Liver (tissue), 9 donors: ENCODE measurements around the gene CDK5RAP2. TPM values are rescaled to one million over a fixed set of nuclear protein-coding genes. Genes with fewer than 3 reads are reported as not detected.
"Not testable (repeated sequence)": the region's sequence is repeated elsewhere in the genome, so short reads cannot be mapped to it uniquely, and the experiment has no call there.

Source experiments
- DNase-seq: peaks from one replicate; pipeline ENCODE4 v3.0.0-alpha.2; 2017; ENCODE audit warnings: low spot score
- H3K27ac ChIP-seq, 2 donors: one replicate each; pipeline ENCODE4 v1.7.0; 2013; ENCODE audit warnings: inconsistent platforms in 2 of 2, low read length in 2 of 2, control low read depth in 1 of 2, low read depth in 1 of 2, mild to moderate bottlenecking in 1 of 2
- H3K27me3 ChIP-seq, 4 donors: one replicate each; pipeline versions ENCODE4 v1.6.1 to v1.7.0; 2013; ENCODE audit warnings: low read length in 3 of 4, inconsistent platforms in 1 of 4, mild to moderate bottlenecking in 1 of 4, moderate library complexity in 1 of 4; ENCODE audit not compliant: control insufficient read depth in 4 of 4, insufficient read depth in 4 of 4
- H3K36me3 ChIP-seq, 4 donors: one replicate each; pipeline versions ENCODE4 v1.6.1 to v1.7.0; 2013; ENCODE audit warnings: low read length in 3 of 4, mild to moderate bottlenecking in 3 of 4, low read depth in 1 of 4, moderate library complexity in 1 of 4; ENCODE audit not compliant: control insufficient read depth in 4 of 4, insufficient read depth in 3 of 4
- H3K4me1 ChIP-seq, 4 donors: one replicate each; pipeline versions ENCODE4 v1.6.1 to v1.7.0; 2013; ENCODE audit warnings: low read length in 3 of 4, mild to moderate bottlenecking in 3 of 4, moderate library complexity in 1 of 4; ENCODE audit not compliant: control insufficient read depth in 4 of 4, insufficient read depth in 4 of 4
- H3K4me3 ChIP-seq, 3 donors: one replicate each; pipeline versions ENCODE4 v1.6.1 to v1.7.0; 2013; ENCODE audit warnings: low read length in 3 of 3, control low read depth in 1 of 3, low read depth in 1 of 3, mild to moderate bottlenecking in 1 of 3
- H3K9ac ChIP-seq, 2 donors: one replicate each; pipeline ENCODE4 v1.7.0; 2013; ENCODE audit warnings: low read length in 2 of 2, mild to moderate bottlenecking in 2 of 2, moderate library complexity in 2 of 2, control low read depth in 1 of 2, low read depth in 1 of 2
- H3K9me3 ChIP-seq, 4 donors: one replicate each; pipeline versions ENCODE4 v1.6.1 to v1.7.0; 2013; ENCODE audit warnings: low read length in 3 of 4; ENCODE audit not compliant: control insufficient read depth in 4 of 4
- EGR1 ChIP-seq, 2 donors: IDR thresholded peaks; 2 replicates each; pipeline ENCODE4 v1.6.1; 2016 to 2018; ENCODE audit warnings: antibody characterized with exemption in 2 of 2, low read depth in 2 of 2
- FOXA1 ChIP-seq: IDR thresholded peaks from 2 replicates; pipeline ENCODE4 v1.6.1; 2016; ENCODE audit warnings: antibody characterized with exemption
- FOXA2 ChIP-seq: IDR thresholded peaks from 2 replicates; pipeline ENCODE4 v1.6.1; 2016; ENCODE audit warnings: antibody characterized with exemption
- HNF4A ChIP-seq, 2 donors: conservative IDR thresholded peaks; 2 replicates each; pipeline ENCODE4 v1.6.1; 2016; ENCODE audit warnings: antibody characterized with exemption in 2 of 2, mild to moderate bottlenecking in 2 of 2
- JUND ChIP-seq, 2 donors: IDR thresholded peaks; 2 replicates each; pipeline ENCODE4 v1.6.1; 2016; ENCODE audit warnings: antibody characterized with exemption in 2 of 2
- NR2F2 ChIP-seq: IDR thresholded peaks from 2 replicates; pipeline ENCODE4 v1.6.1; 2016; ENCODE audit warnings: antibody characterized with exemption
- RAD21 ChIP-seq, 2 donors: IDR thresholded peaks; 2 replicates each; pipeline ENCODE4 v1.6.1; 2016; ENCODE audit warnings: antibody characterized with exemption in 2 of 2, mild to moderate bottlenecking in 2 of 2
- RXRA ChIP-seq, 2 donors: IDR thresholded peaks; 2 replicates each; pipeline ENCODE4 v1.6.1; 2017 to 2018; ENCODE audit warnings: antibody characterized with exemption in 2 of 2, mild to moderate bottlenecking in 1 of 2
- SP1 ChIP-seq: IDR thresholded peaks from 2 replicates; pipeline ENCODE4 v1.6.1; 2018; ENCODE audit warnings: antibody characterized with exemption, mild to moderate bottlenecking
- TAF1 ChIP-seq: conservative IDR thresholded peaks from 2 replicates; pipeline ENCODE4 v1.6.1; 2016; ENCODE audit warnings: antibody characterized with exemption, mild to moderate bottlenecking
- ZBTB33 ChIP-seq: IDR thresholded peaks from 2 replicates; pipeline ENCODE4 v1.6.1; 2016; ENCODE audit warnings: antibody characterized with exemption
- WGBS: extraction: QIAGEN DNeasy Blood & Tissue Kit; methylation state at CpG from one replicate; pipeline ENCODE4 v1.1.7; 2013; 5-methylcytosine and 5-hydroxymethylcytosine counted together
- polyA plus RNA-seq, 2 donors: library from polyadenylated mRNA; stranded (reverse) in 1 of 2; unstranded in 1 of 2; fragments of 200-250 nt in 1 of 2; fragments of >200 nt in 1 of 2; fragmentation: Nextera tagmentation in 1 of 2; extraction: Ambion mirVana in 1 of 2; gene quantifications; one replicate each; pipeline versions ENCODE4 v1.2.1 to v1.2.3, GENCODE V29; 2013 to 2015
- total RNA-seq, 2 donors: library from RNA; depleted of rRNA; stranded (reverse); fragments of >200 nt; gene quantifications; one replicate each; pipeline ENCODE4 v1.2.3, GENCODE V29; 2014
- TF ChIP-seq, protein P1 (sequence below): fragments of 150-350 bp; IDR thresholded peaks from 2 replicates; pipeline ENCODE4 v1.5.1; 2017; ENCODE audit warnings: improper control_type of control experiment, low read depth, low read length; ENCODE audit not compliant: missing input control
- TF ChIP-seq, protein P2 (sequence below): IDR thresholded peaks from 2 replicates; pipeline ENCODE4 v1.6.1; 2016; ENCODE audit warnings: antibody characterized with exemption
- TF ChIP-seq, protein P3 (sequence below): IDR thresholded peaks from 2 replicates; pipeline ENCODE4 v1.6.1; 2016; ENCODE audit warnings: antibody characterized with exemption, mild to moderate bottlenecking
- donor health status: healthy.
- donor health status: healthy.
- donor health status: healthy.
- donor health status: healthy.
- donor health status: healthy.

The CDK5RAP2 gene
- total and polyA plus RNA-seq, 4 donors = 11.7 to 38.9 (median 21.7) TPM

DNA sequence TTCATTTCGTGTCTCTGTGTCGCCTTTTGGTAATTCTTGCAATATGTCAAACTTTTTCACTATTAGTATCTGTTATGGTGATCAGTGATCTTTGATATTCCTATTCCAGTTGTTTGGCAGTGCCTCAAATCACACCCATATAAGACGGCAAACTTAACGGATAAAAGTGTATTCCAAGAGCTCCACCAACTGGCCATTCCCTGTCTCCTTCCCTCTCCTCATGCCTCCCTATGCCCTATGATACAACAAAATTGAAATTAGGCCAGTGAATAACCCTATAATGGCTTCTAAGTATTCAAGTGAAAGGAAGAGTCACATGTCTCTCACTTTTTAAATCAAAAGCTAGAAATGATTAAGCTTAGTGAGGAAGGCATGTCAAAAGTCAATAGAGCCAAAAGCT is 74.8 kb downstream of the CDK5RAP2 start:
- Histone ChIP-seq H3K4me3 (no peak overlapping the region), H3K4me1 (peaks cover 0 to 3% (median 0%) of the 10 kb centered on the region in 4 donors), H3K27ac (no peak overlapping the region), H3K27me3 (no peaks in the 10 kb centered on the region), H3K9me3 (no peaks in the 10 kb centered on the region), H3K36me3 (peaks cover 3 to 14% (median 10%) of the 10 kb centered on the region in 4 donors), H3K9ac (no peak overlapping the region)
- WGBS = 59% methylated on average over 4 of the region's 4 CpGs
- no peak for DNase-seq
- TF ChIP-seq, protein P1, sequence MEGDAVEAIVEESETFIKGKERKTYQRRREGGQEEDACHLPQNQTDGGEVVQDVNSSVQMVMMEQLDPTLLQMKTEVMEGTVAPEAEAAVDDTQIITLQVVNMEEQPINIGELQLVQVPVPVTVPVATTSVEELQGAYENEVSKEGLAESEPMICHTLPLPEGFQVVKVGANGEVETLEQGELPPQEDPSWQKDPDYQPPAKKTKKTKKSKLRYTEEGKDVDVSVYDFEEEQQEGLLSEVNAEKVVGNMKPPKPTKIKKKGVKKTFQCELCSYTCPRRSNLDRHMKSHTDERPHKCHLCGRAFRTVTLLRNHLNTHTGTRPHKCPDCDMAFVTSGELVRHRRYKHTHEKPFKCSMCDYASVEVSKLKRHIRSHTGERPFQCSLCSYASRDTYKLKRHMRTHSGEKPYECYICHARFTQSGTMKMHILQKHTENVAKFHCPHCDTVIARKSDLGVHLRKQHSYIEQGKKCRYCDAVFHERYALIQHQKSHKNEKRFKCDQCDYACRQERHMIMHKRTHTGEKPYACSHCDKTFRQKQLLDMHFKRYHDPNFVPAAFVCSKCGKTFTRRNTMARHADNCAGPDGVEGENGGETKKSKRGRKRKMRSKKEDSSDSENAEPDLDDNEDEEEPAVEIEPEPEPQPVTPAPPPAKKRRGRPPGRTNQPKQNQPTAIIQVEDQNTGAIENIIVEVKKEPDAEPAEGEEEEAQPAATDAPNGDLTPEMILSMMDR = peak; percentile 39
- peak; percentile 8 to 52 for TF ChIP-seq HNF4A (conservative IDR thresholded peaks at IDR 0.05)
- TF ChIP-seq EGR1 (IDR thresholded peaks at IDR 0.05; ENCODE audit: low read depth in 2 of 2) = no peak
- no peak for TF ChIP-seq SP1
- no peak for TF ChIP-seq TAF1
- TF ChIP-seq ZBTB33 = no peak
- TF ChIP-seq, protein P2, sequence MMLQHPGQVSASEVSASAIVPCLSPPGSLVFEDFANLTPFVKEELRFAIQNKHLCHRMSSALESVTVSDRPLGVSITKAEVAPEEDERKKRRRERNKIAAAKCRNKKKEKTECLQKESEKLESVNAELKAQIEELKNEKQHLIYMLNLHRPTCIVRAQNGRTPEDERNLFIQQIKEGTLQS = no peak
- TF ChIP-seq FOXA1 = no peak
- no peak for TF ChIP-seq JUND (IDR thresholded peaks at IDR 0.05)
- TF ChIP-seq RXRA (IDR thresholded peaks at IDR 0.05) = peak; percentile 11 to 32
- TF ChIP-seq RAD21 (IDR thresholded peaks at IDR 0.05) = peak; percentile 75 to 78
- TF ChIP-seq, protein P3, sequence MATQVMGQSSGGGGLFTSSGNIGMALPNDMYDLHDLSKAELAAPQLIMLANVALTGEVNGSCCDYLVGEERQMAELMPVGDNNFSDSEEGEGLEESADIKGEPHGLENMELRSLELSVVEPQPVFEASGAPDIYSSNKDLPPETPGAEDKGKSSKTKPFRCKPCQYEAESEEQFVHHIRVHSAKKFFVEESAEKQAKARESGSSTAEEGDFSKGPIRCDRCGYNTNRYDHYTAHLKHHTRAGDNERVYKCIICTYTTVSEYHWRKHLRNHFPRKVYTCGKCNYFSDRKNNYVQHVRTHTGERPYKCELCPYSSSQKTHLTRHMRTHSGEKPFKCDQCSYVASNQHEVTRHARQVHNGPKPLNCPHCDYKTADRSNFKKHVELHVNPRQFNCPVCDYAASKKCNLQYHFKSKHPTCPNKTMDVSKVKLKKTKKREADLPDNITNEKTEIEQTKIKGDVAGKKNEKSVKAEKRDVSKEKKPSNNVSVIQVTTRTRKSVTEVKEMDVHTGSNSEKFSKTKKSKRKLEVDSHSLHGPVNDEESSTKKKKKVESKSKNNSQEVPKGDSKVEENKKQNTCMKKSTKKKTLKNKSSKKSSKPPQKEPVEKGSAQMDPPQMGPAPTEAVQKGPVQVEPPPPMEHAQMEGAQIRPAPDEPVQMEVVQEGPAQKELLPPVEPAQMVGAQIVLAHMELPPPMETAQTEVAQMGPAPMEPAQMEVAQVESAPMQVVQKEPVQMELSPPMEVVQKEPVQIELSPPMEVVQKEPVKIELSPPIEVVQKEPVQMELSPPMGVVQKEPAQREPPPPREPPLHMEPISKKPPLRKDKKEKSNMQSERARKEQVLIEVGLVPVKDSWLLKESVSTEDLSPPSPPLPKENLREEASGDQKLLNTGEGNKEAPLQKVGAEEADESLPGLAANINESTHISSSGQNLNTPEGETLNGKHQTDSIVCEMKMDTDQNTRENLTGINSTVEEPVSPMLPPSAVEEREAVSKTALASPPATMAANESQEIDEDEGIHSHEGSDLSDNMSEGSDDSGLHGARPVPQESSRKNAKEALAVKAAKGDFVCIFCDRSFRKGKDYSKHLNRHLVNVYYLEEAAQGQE = no peak
- no peak for TF ChIP-seq FOXA2
- no peak for TF ChIP-seq NR2F2

- whole genome bisulfite sequencing = 97% methylated on average over 5 of the region's 5 CpGs
- TF ChIP-seq SP1 (no peak), NR2F2 (no peak)
- TF ChIP-seq, protein P2 = no peak
- TF ChIP-seq, protein P3 = no peak
- Histone ChIP-seq H3K9me3 (no peaks in the 10 kb centered on the region), H3K27me3 (no peaks in the 10 kb centered on the region), H3K4me1 (peaks cover 0 to 3% (median 0%) of the 10 kb centered on the region in 4 donors), H3K9ac (no peak overlapping the region), H3K27ac (no peak overlapping the region), H3K36me3 (peaks cover 3 to 13% (median 9%) of the 10 kb centered on the region in 4 donors), H3K4me3 (no peak overlapping the region)
- no peak for DNase-seq
These were observed 79.2 kb downstream of the CDK5RAP2 start for GRCh38 chr9:120500733-120501132.

GRCh38 chr9:120497865-120498264 is 82.1 kb downstream of the CDK5RAP2 start:
- not testable (repeated sequence) for DNase-seq, H3K4me3 ChIP-seq, H3K27ac ChIP-seq, H3K9me3 ChIP-seq, H3K27me3 ChIP-seq, H3K4me1 ChIP-seq, H3K9ac ChIP-seq
- peaks cover 1 to 12% (median 8%) of the 10 kb centered on the region in 4 donors for H3K36me3 ChIP-seq
- 96% methylated on average over 5 of the region's 5 CpGs for WGBS
